HEK293 (cell line): ENCODE results near the gene FLYWCH1.
A peak's percentile ranks its signal among the peaks of the same experiment; 100 is the strongest.

Experiments
- BCL11B ChIP-seq: fragments of 450-650 bp; formaldehyde crosslinking; IDR thresholded peaks from 2 replicates; pipeline ENCODE4 v1.5.1; 2016; ENCODE audit warnings: low read depth, missing biosample characterization, missing genetic modification characterization
- CTCF ChIP-seq: fragments of 450-650 bp; formaldehyde crosslinking; IDR thresholded peaks from 2 replicates; pipeline ENCODE4 v1.5.1; 2016; ENCODE audit warnings: missing biosample characterization, missing genetic modification characterization
- GLIS1 ChIP-seq: fragments of 450-650 bp; formaldehyde crosslinking; IDR thresholded peaks from 2 replicates; pipeline ENCODE4 v1.5.1; 2016; ENCODE audit warnings: missing biosample characterization, missing genetic modification characterization
- HIC1 ChIP-seq: fragments of 450-650 bp; formaldehyde crosslinking; IDR thresholded peaks from 2 replicates; pipeline ENCODE4 v1.5.1; 2016; ENCODE audit warnings: missing biosample characterization, missing genetic modification characterization
- KLF8 ChIP-seq: fragments of 450-650 bp; formaldehyde crosslinking; IDR thresholded peaks from 2 replicates; pipeline ENCODE4 v1.5.1; 2016; ENCODE audit warnings: missing biosample characterization, missing genetic modification characterization
- REPIN1 ChIP-seq: fragments of 450-650 bp; formaldehyde crosslinking; IDR thresholded peaks from 2 replicates; pipeline ENCODE4 v1.5.1; 2017; ENCODE audit warnings: missing biosample characterization, missing genetic modification characterization, low read depth
- REST ChIP-seq: fragments of 450-650 bp; formaldehyde crosslinking; IDR thresholded peaks from 2 replicates; pipeline ENCODE4 v1.5.1; 2016; ENCODE audit warnings: missing biosample characterization, missing genetic modification characterization
- YY1 ChIP-seq: fragments of 450-650 bp; formaldehyde crosslinking; IDR thresholded peaks from 2 replicates; pipeline ENCODE4 v1.5.1; 2018; ENCODE audit warnings: missing biosample characterization, missing genetic modification characterization
- ZBTB10 ChIP-seq: fragments of 450-650 bp; formaldehyde crosslinking; IDR thresholded peaks from 2 replicates; pipeline ENCODE4 v1.5.1; 2016; ENCODE audit warnings: missing biosample characterization, missing genetic modification characterization
- ZBTB44 ChIP-seq: fragments of 450-650 bp; IDR thresholded peaks from 2 replicates; pipeline ENCODE4 v1.5.1; 2018; ENCODE audit warnings: missing biosample characterization, mild to moderate bottlenecking, missing genetic modification characterization
- ZBTB8A ChIP-seq: fragments of 450-650 bp; formaldehyde crosslinking; IDR thresholded peaks from 2 replicates; pipeline ENCODE4 v1.5.1; 2016; ENCODE audit warnings: missing biosample characterization, missing genetic modification characterization
- ZFHX2 ChIP-seq: fragments of 450-650 bp; formaldehyde crosslinking; conservative IDR thresholded peaks from 2 replicates; pipeline ENCODE4 v1.5.1; 2016; ENCODE audit warnings: missing biosample characterization, missing genetic modification characterization
- ZNF112 ChIP-seq: fragments of 450-650 bp; formaldehyde crosslinking; IDR thresholded peaks from 2 replicates; pipeline ENCODE4 v1.5.0; 2017; ENCODE audit warnings: missing biosample characterization, missing genetic modification characterization
- ZNF138 ChIP-seq: fragments of 450-650 bp; formaldehyde crosslinking; IDR thresholded peaks from 2 replicates; pipeline ENCODE4 v1.5.1; 2016; ENCODE audit warnings: missing biosample characterization, missing genetic modification characterization, borderline replicate concordance
- ZNF169 ChIP-seq: fragments of 450-650 bp; formaldehyde crosslinking; IDR thresholded peaks from 2 replicates; pipeline ENCODE4 v1.5.1; 2016; ENCODE audit warnings: missing biosample characterization, missing genetic modification characterization
- ZNF2 ChIP-seq: fragments of 450-650 bp; formaldehyde crosslinking; IDR thresholded peaks from 2 replicates; pipeline ENCODE4 v1.5.1; 2016; ENCODE audit warnings: missing biosample characterization, missing genetic modification characterization
- ZNF324 ChIP-seq: fragments of 450-650 bp; formaldehyde crosslinking; IDR thresholded peaks from 2 replicates; pipeline ENCODE4 v1.5.1; 2016; ENCODE audit warnings: missing biosample characterization, missing genetic modification characterization
- ZNF341 ChIP-seq: fragments of 450-650 bp; formaldehyde crosslinking; IDR thresholded peaks from 2 replicates; pipeline ENCODE4; 2016; ENCODE audit warnings: low read depth, missing biosample characterization, missing genetic modification characterization
- ZNF362 ChIP-seq: fragments of 450-650 bp; formaldehyde crosslinking; IDR thresholded peaks from 2 replicates; pipeline ENCODE4 v1.5.1; 2016; ENCODE audit warnings: missing biosample characterization, missing genetic modification characterization
- ZNF391 ChIP-seq: fragments of 450-650 bp; formaldehyde crosslinking; IDR thresholded peaks from 2 replicates; pipeline ENCODE4 v1.5.1; 2016; ENCODE audit warnings: low read depth, missing biosample characterization, missing genetic modification characterization, borderline replicate concordance
- ZNF521 ChIP-seq: fragments of 450-650 bp; formaldehyde crosslinking; IDR thresholded peaks from 2 replicates; pipeline ENCODE4 v1.5.1; 2017; ENCODE audit warnings: missing biosample characterization, mild to moderate bottlenecking, missing genetic modification characterization
- ZNF529 ChIP-seq: fragments of 450-650 bp; formaldehyde crosslinking; IDR thresholded peaks from 2 replicates; pipeline ENCODE4 v1.5.1; 2017; ENCODE audit warnings: missing genetic modification characterization, missing biosample characterization; ENCODE audit not compliant: insufficient replicate concordance
- ZNF555 ChIP-seq: fragments of 450-650 bp; formaldehyde crosslinking; conservative IDR thresholded peaks from 2 replicates; pipeline ENCODE4 v1.5.1; 2017; ENCODE audit warnings: missing biosample characterization, mild to moderate bottlenecking, missing genetic modification characterization, inconsistent platforms

Gene FLYWCH1

GRCh38 chr16:2963723-2964474 is 52.2 kb downstream of the FLYWCH1 start, which contains the start of gene KREMEN2 (continued):
- TF ChIP-seq GLIS1 (tag by site-specific recombination), result peak; percentile 96
- 0 out of 2 replicates have a peak, but pooled peaks have one; percentile 30 for TF ChIP-seq ZNF324
- TF ChIP-seq ZNF138 (tag by site-specific recombination), result no peak
- TF ChIP-seq REST (tag by site-specific recombination), result peak; percentile 17; the same call in 1 of the 2 replicates
- peak; percentile 41; the same call in 1 of the 2 replicates for TF ChIP-seq CTCF (tag by site-specific recombination)
- peak; percentile 55; the same call in 1 of the 2 replicates for TF ChIP-seq ZNF2 (tag by site-specific recombination)
- no peak for TF ChIP-seq ZNF529 (tag by site-specific recombination)
- peak; percentile 78 for TF ChIP-seq BCL11B (tag by site-specific recombination)
- TF ChIP-seq ZBTB44 (tag by site-specific recombination), result no peak
- peak; percentile 23; the same call in 1 of the 2 replicates for TF ChIP-seq ZNF391 (tag by site-specific recombination)
- no peak for TF ChIP-seq ZNF362
- no peak for TF ChIP-seq ZNF169 (tag by site-specific recombination)
- no peak for TF ChIP-seq ZNF112 (tag by site-specific recombination)
- TF ChIP-seq HIC1 (tag by site-specific recombination), result peak; percentile 51; the same call in 1 of the 2 replicates
- TF ChIP-seq ZNF341 (tag by site-specific recombination), result peak; percentile 83
- TF ChIP-seq YY1, result no peak
- no peak for TF ChIP-seq REPIN1
- TF ChIP-seq ZNF555 (tag by site-specific recombination), result no peak
- no peak for TF ChIP-seq ZNF521 (tag by site-specific recombination)
- TF ChIP-seq ZFHX2, result peak; percentile 91
- peak; percentile 95 for TF ChIP-seq ZBTB8A (tag by site-specific recombination)
- TF ChIP-seq KLF8 (tag by site-specific recombination), result peak; percentile 64
- peak; percentile 81 for TF ChIP-seq ZBTB10
